Left renal pelvis (tissue), 4 donors: Measurements from ENCODE around the gene PNP. TPM values are rescaled to one million over a fixed set of nuclear protein-coding genes. Genes with fewer than 3 reads are reported as not detected.
A peak's percentile ranks its signal among the peaks of the same experiment; 100 is the strongest.

Experiments used
- DNase-seq, 4 donors: peaks; one replicate each; pipeline ENCODE4 v3.0.0-alpha.2; 2013; ENCODE audit warnings: low read depth in 4 of 4, low spot score in 3 of 4
- polyA plus RNA-seq, 4 donors: library from polyadenylated mRNA; unstranded; fragments of 120-200 nt; gene quantifications; one replicate each; pipeline ENCODE4 v1.2.1, GENCODE V29; 2013; ENCODE audit not compliant: insufficient read length in 4 of 4

PNP gene
- polyA plus RNA-seq, 4 donors, result 15.3 to 96.7 (median 57.6) TPM

- peak; percentile 97 to 99 (median 98) for DNase-seq
Observed at GRCh38 chr14:20454516-20455354, 14.5 kb upstream of the PNP start, which contains the start of the genes APEX1 and OSGEP. Gene APEX1, plus strand, starts transcription at chr14:20455226. Its CDS starts 420 bp downstream, at chr14:20455646. Gene OSGEP, minus strand, starts transcription at chr14:20454812. Its CDS starts 129 bp downstream, at chr14:20454683.

- DNase-seq, result no peak
Observed at GRCh38 chr14:20455355-20456300, 13.6 kb upstream of the PNP start.

DNA sequence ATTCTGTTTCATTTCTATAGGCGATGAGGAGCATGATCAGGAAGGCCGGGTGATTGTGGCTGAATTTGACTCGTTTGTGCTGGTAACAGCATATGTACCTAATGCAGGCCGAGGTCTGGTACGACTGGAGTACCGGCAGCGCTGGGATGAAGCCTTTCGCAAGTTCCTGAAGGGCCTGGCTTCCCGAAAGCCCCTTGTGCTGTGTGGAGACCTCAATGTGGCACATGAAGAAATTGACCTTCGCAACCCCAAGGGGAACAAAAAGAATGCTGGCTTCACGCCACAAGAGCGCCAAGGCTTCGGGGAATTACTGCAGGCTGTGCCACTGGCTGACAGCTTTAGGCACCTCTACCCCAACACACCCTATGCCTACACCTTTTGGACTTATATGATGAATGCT, 12.2 kb upstream of the PNP start:
- no peak for DNase-seq

DNA sequence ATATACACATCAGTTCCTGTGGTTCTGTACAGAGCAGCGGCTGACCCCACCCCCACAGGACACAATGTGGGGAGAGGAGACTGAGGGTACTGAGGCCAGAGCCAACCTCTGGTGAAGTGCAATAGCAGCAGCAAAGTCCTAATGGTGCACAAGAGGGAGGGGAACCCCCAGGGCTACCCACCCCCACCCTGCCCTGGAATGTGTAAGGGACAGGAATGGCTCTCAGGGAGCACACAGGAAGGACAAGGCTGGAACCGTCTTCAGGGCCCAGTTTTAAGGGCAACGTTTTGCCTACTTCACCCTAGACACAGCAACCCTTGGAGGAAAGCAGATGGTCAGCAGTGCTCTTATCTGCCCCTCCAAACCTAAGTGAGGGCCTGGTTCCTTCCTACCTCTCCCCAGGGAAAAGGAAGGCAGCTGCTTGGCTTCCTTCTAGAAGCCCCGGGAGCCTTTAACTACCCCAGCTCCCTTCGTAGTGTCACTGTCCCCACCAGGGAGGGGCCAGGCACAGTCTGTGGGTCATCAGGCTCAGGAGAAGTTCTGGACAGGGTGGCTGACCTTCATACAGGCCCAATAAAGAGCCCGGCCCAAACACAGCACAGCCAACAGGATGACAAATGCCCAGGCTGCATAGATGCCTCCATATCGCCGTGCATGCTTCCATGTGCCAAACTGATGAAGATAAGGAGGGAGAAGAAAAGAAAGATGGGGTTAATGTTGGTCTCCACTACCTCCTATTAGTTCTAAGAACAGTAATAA, 11.0 kb upstream of the PNP start:
- DNase-seq, result no peak

DNA sequence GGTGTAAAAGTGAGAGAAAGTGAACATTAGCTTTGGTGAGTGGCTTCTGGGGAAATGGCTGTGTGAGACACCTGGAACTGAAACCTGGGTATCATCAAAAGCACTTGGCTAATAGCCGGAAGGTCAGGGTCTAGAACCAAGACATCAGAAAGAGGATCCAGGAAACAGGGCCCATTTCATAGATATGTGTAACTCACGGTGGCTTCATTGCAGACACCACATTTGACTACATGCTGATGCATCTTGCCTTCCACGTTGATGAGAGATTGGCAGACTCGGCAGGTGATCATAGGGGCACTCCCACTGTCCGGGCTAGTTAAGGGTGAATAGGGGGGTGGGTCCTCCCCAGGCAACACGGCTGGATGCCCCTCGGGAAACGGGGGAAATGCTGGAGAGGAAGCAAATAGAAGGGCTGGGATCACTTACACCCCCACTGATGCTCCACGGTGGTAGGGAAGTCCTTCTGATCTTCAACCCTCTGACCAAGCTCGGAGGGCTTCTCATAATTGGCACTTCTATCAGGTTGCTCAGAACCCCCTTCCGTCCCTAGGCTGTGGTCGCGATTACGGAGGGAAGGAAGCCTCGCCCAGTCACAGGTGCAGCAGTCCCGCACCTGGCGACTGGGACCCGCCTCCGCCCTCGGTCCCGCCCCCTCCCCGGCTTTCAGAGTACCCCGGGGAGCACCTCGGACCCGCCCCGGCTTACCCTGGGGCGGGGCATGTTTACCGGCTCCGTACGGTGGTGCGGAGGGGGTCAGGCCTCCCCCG, 8.6 kb upstream of the PNP start:
- DNase-seq, result no peak

GRCh38 chr14:20461225-20462141, 7.7 kb upstream of the PNP start, which contains the start of gene PIP4P1:
Gene PIP4P1, minus strand, starts transcription at chr14:20461434. Its CDS starts 109 bp downstream, at chr14:20461325.
- peak; percentile 98 to 99 (median 99) for DNase-seq

DNA sequence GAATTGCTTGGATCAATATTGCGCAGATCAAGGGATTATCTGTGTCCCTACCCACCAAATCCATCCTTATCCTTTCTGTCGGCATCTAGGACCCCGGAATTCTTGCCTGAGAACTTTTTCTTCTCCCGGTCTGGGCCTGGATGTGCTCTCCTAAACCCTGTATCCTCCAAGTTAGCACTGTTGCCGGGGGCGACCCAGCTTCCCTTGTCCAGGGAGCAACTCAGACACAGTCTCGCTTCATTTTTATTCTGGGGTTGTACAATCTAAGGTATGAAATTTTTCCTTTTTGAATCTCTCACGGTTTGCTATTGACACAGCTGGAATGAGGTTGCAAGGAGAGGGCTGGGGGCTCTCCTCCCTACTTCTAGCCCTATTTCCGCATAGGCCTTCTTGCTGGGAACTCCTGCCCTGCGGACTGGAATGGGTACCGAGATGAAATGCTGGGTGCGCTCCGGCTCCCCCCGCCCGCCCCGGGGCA, 403 bp upstream of the PNP start:
- DNase-seq, result no peak

- DNase-seq, result no peak
Observed at GRCh38 chr14:20469890-20470602, 840 bp downstream of the PNP start.

GRCh38 chr14:20470603-20470901, 1.3 kb downstream of the PNP start:
- no peak for DNase-seq

- DNase-seq, result no peak
Observed at GRCh38 chr14:20472536-20473169, 3.4 kb downstream of the PNP start.

DNA sequence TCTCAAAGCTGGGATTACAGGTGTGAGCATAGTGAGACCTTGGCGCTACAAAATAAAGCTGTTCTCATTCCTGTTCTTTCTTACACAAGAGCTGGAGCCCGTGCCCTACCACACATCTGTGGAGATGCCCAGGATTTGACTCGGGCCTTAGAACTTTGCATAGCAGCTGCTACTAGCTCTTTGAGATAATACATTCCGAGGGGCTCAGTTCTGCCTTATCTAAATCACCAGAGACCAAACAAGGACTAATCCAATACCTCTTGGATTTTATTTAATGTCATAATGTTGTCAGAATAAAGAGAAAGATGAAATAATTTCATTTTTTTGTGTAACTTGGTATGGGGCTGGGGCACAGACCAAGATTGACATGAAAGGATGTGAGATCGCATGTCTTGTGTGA, 7.6 kb downstream of the PNP start:
- no peak for DNase-seq

DNA sequence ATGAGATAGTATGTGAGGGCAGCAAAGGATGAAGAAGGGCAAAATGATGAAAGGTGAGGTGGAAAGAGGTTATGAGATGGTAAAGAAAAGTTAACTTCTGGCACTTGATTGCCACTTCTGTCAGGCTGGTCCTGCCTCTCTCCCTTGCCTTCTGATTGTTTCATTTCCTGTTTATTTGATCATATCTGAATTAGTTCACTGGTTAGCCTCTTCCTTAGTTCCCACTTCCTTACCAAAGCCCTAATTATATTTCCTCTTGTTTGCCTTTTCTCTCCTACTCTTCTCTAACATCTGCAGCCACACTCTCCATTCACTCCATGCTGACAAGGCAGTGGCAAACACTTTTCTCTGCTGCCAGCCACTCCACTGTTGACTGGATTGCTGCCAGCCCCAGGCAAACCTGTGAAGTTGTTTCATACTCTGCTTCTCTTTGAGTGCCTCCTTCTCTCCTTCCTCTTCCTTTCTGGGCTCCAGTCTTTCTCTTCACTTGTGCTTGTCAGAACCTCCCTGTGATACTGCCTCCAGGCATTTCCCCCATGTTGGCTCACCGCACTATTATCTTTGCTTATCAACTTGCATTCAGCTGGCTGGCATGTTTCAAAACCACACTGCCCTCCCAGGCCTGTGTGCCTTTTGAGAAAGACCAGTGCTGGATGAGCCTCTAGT, 8.1 kb downstream of the PNP start:
- DNase-seq, result no peak

DNA sequence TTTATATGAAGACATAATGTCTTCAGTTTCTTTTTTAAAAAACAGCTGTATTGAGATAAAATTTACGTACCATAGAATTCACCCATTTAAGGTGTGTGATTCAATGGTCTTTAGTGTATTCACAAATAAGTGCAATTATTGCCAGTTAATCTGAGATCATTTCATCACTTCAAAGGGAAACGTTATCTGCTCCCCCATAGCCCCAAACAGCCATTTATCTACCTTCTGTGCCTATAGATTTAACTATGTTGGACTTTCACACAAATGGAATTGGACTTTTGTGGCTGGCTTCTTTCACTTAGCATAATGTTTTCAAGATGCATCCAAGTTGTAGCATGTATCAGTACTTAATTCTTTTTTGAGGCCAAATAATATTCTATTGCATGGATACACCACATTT, 9.7 kb downstream of the PNP start:
- DNase-seq, result no peak

DNA sequence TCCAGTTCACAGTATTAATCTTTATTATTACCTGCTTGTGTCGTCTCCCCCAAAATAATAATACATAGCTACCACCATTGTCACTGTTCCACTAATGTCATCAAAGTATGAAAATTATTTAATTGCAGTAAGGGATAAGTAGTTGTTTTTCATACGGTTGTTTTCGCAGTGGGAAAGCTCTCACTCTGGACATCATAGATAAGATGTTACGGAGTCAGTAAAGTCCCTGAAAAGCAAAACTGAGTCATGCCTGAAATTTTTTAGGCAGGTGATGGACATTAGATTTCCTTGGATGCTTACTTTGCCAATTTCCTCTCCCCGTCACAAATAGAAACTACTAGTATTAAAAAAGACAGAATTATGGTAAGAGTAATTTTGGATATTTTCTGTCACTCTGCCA, 13.2 kb downstream of the PNP start:
- DNase-seq, result no peak

DNA sequence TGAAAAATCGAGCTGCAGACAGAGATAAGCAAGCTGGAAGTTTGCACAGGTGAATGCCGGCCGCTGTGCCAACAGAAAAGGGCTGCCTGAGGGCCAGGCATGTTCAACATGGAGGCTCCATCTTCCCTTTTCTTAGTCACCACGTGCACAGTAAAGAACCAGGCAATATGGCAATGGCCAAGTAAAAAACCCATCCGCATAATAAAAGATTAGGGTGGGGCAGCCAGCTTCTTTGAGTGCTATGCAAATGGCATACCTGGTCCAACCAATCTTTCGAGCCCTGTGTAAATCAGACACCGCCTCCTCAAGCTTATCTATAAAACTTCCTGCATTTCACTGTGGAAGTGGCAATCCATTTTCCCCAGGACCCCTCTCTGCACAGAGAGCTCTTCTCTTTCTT, 16.7 kb downstream of the PNP start:
- DNase-seq, result no peak

- no peak for DNase-seq
Observed at GRCh38 chr14:20486684-20487395, 17.6 kb downstream of the PNP start.

DNA sequence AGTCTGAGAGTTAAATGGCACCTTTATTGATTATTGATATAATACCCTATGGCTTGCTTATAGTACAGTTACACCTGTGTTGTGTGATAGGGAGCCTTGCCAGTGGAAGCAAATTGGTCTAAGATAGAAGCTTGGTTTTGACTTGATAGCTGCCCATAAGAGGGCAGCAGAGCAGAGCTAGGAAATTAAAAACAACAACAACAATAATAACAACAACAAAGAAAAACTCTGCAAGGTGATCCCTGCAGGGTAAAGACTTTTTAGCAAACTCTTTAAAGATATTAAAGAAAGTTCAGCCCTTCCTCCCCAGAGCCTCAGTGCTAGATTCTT, 18.2 kb downstream of the PNP start:
- DNase-seq, result no peak
